IMR-90 (cell line): ENCODE data around the gene TMEM214. TPM values are rescaled to one million over a fixed set of nuclear protein-coding genes. Genes with fewer than 3 reads are reported as not detected.

Experiments
- ATAC-seq: fragments of 200-7000 bp; cut with Tn5 transposase; 2 replicates; pipeline ENCODE4 v1.9.1; 2020; ENCODE audit warnings: low read depth, mild to moderate bottlenecking, moderate library complexity
- BruUV-seq: library from RNA; stranded (reverse); fragments of 400-500 nt; replicated peaks from 2 replicates; lab custom pipeline; 2021; lab: Mats Ljungman, UMichigan
- CTCF ChIA-PET: fragments of 300-600 bp; formaldehyde crosslinking; extraction: SDS; loops from one replicate; lab custom pipeline; 2021; ENCODE audit warnings: antibody characterized with exemption; lab: Yijun Ruan, JAX
- POLR2A ChIA-PET: fragments of 300-600 bp; sonication (Branson Sonifier 250); formaldehyde crosslinking; loops from one replicate; lab custom pipeline; 2022; ENCODE audit warnings: antibody characterized with exemption; ENCODE audit not compliant: unreplicated experiment; lab: Charles Lee
- DNase-seq: peaks from one replicate; pipeline ENCODE4 v3.0.0; 2013
- H2AFZ ChIP-seq: replicated peaks from 2 replicates; pipeline ENCODE3; 2013; ENCODE audit warnings: low read length, mild to moderate bottlenecking; ENCODE audit not compliant: poor library complexity
- H2AK5ac ChIP-seq: 2 replicates; pipeline ENCODE4 v1.6.1; 2013; ENCODE audit warnings: low read depth, low read length, inconsistent platforms
- H2AK9ac ChIP-seq: replicated peaks from 2 replicates; pipeline ENCODE3; 2013; ENCODE audit warnings: mild to moderate bottlenecking, low read depth, low read length, moderate library complexity; ENCODE audit not compliant: poor library complexity
- H2BK120ac ChIP-seq: 2 replicates; pipeline ENCODE4 v1.6.1; 2013; ENCODE audit warnings: low read depth, low read length, inconsistent platforms
- H2BK15ac ChIP-seq: 3 replicates; pipeline ENCODE4 v1.6.1; 2013; ENCODE audit warnings: low read depth, low read length, inconsistent platforms
- H2BK20ac ChIP-seq: 2 replicates; pipeline ENCODE4 v1.6.1; 2013; ENCODE audit warnings: low read depth, mild to moderate bottlenecking, inconsistent platforms, low read length, moderate library complexity
- H2BK5ac ChIP-seq: 2 replicates; pipeline ENCODE4 v1.6.1; 2013; ENCODE audit warnings: mild to moderate bottlenecking, low read depth, low read length, inconsistent platforms; ENCODE audit not compliant: poor library complexity, severe bottlenecking
- H3K14ac ChIP-seq: replicated peaks from 2 replicates; pipeline ENCODE4 v1.6.1; 2013; ENCODE audit warnings: low read depth, low read length, inconsistent platforms
- H3K18ac ChIP-seq: 2 replicates; pipeline ENCODE4 v1.6.1; 2013; ENCODE audit warnings: low read depth, low read length, control low read depth
- H3K23ac ChIP-seq: 2 replicates; pipeline ENCODE4 v1.6.1; 2013; ENCODE audit warnings: low read depth, low read length, inconsistent platforms
- H3K27ac ChIP-seq: 2 replicates; pipeline ENCODE4 v1.5.1; 2013; ENCODE audit warnings: mild to moderate bottlenecking, control low read depth, low read length; ENCODE audit not compliant: insufficient read depth
- H3K27me3 ChIP-seq: 2 replicates; pipeline ENCODE4 v1.6.1; 2013; ENCODE audit warnings: low read length; ENCODE audit not compliant: control insufficient read depth, insufficient read depth
- H3K36me3 ChIP-seq: 2 replicates; pipeline ENCODE4 v1.6.1; 2013; ENCODE audit warnings: low read length, mixed read lengths; ENCODE audit not compliant: control insufficient read depth, insufficient read depth
- H3K4ac ChIP-seq: 2 replicates; pipeline ENCODE4 v1.6.1; 2013; ENCODE audit warnings: low read depth, low read length, inconsistent platforms
- H3K4me1 ChIP-seq: 2 replicates; pipeline ENCODE4 v1.6.1; 2013; ENCODE audit warnings: low read length, mixed read lengths; ENCODE audit not compliant: control insufficient read depth, insufficient read depth
- H3K4me2 ChIP-seq: 2 replicates; pipeline ENCODE4 v1.6.1; 2013; ENCODE audit warnings: low read depth, mild to moderate bottlenecking, control low read depth, low read length, moderate library complexity
- H3K4me3 ChIP-seq: 2 replicates; pipeline ENCODE4 v1.5.1; 2013; ENCODE audit warnings: low read depth, mild to moderate bottlenecking, control low read depth, low read length, moderate library complexity; ENCODE audit not compliant: insufficient read depth
- H3K56ac ChIP-seq: 2 replicates; pipeline ENCODE4 v1.6.1; 2013; ENCODE audit warnings: low read length, inconsistent platforms; ENCODE audit not compliant: insufficient read depth; ENCODE audit errors: extremely low read depth
- H3K79me1 ChIP-seq, 2 experiments: 2 replicates each; pipeline ENCODE4 v1.6.1; 2013; ENCODE audit warnings: low read length in 2 of 2, inconsistent platforms in 1 of 2, low read depth in 1 of 2
- H3K9ac ChIP-seq: 2 replicates; pipeline ENCODE4 v1.6.1; 2013; ENCODE audit warnings: low read depth, low read length, control low read depth
- H3K9me1 ChIP-seq: 2 replicates; pipeline ENCODE4 v1.6.1; 2013; ENCODE audit warnings: low read length, inconsistent platforms; ENCODE audit not compliant: insufficient read depth
- H3K9me3 ChIP-seq: 2 replicates; pipeline ENCODE4 v1.6.1; 2013; ENCODE audit warnings: low read length; ENCODE audit not compliant: control insufficient read depth, insufficient read depth
- H4K20me1 ChIP-seq: 2 replicates; pipeline ENCODE4 v1.6.1; 2013; ENCODE audit warnings: low read length, inconsistent platforms; ENCODE audit not compliant: insufficient read depth
- H4K5ac ChIP-seq: 2 replicates; pipeline ENCODE4 v1.6.1; 2013; ENCODE audit warnings: mild to moderate bottlenecking, low read depth, low read length, control low read depth
- H4K8ac ChIP-seq, 2 experiments: 2 replicates each; pipeline ENCODE4 v1.6.1; 2013; ENCODE audit warnings: low read depth in 2 of 2, low read length in 2 of 2, control low read depth in 1 of 2, inconsistent platforms in 1 of 2
- H4K91ac ChIP-seq: 2 replicates; pipeline ENCODE4 v1.6.1; 2013; ENCODE audit warnings: low read depth, low read length, inconsistent platforms; ENCODE audit not compliant: insufficient read depth
- CTCF ChIP-seq: conservative IDR thresholded peaks from 2 replicates; pipeline ENCODE4 v1.5.1; 2012; ENCODE audit warnings: mild to moderate bottlenecking, low read depth, low read length, improper control_type of control experiment
- NFE2L2 ChIP-seq: fragments of 150-350 bp; IDR thresholded peaks from 2 replicates; pipeline ENCODE4 v1.6.1; 2016; ENCODE audit warnings: low read depth, mild to moderate bottlenecking, low read length
- WGBS, 2 experiments: methylation state at CpG; one replicate each; pipeline versions ENCODE4 v1.1.5 to v1.1.7; 2013; ENCODE audit warnings: missing lambda C conversion rate in 2 of 2; ENCODE audit not compliant: insufficient read length in 1 of 2; ENCODE audit errors: extremely low coverage in 2 of 2; 5-methylcytosine and 5-hydroxymethylcytosine counted together
- dilution Hi-C: fragments of 300-500 bp; cut with HindIII; formaldehyde crosslinking; loops from one replicate; pipeline ENCODE4 v1.14.3; 2018; ENCODE audit warnings: low sequenced_read_pairs; ENCODE audit not compliant: unreplicated experiment
- in situ Hi-C: fragments of 300-500 bp; cut with MboI; formaldehyde crosslinking; loops from 3 replicates; pipeline ENCODE4 v1.14.3; 2019; ENCODE audit warnings: low sequenced_read_pairs, inconsistent platforms, mixed read lengths
- intact Hi-C: fragments of 100-400 bp; cut with micrococcal nuclease; formaldehyde crosslinking; loops from 2 replicates; pipeline ENCODE4 v1.10.0; 2022
- polyA plus RNA-seq, 3 experiments: library from polyadenylated mRNA; depleted of rRNA; stranded (reverse); fragments of >200 nt; gene quantifications; 2 replicates each; pipeline ENCODE4 v1.2.3, GENCODE V29; 2012; ENCODE audit warnings: low replicate concordance in 1 of 3
- total RNA-seq: library from RNA; depleted of rRNA; stranded (reverse); fragments of >200 nt; gene quantifications from 2 replicates; pipeline ENCODE4 v1.2.3, GENCODE V29; 2012

Gene TMEM214
- total and polyA plus RNA-seq, 2 of the 4 experiments (the other 2 are of a cell fraction) = 32.1 to 121 TPM

- WGBS, 2 experiments = 78% methylated on average over 4 of the region's 14 CpGs; no CpG with 5 or more reads in 1 of the 2 experiments
These were observed 47.8 kb downstream of the TMEM214 start for GRCh38 chr2:27080603-27080936.

More at GRCh38 chr2:27080603-27080936, 47.8 kb downstream of the TMEM214 start:
- H3K36me3 ChIP-seq = peaks cover 29% of the 10 kb centered on the region; the same call in 1 of the 2 replicates
- dilution Hi-C loops (no loop called here), in situ Hi-C loops (no loop called here), intact Hi-C loops (no loop called here)
- ChIA-PET POLR2A (interaction anchor here (0.6 to 1.0 kb wide), 3 partner anchors 8 to 28 kb away, joined by 3 to 4 read pairs (median 3); partner anchors contain the start of gene OST4), CTCF (interaction anchor here (0.9 to 1.3 kb wide), 3 partner anchors 10 to 30 kb away, joined by 3 to 4 read pairs (median 3); no protein-coding TSS in a partner anchor)
- peak overlapping the region; percentile 86 for H3K23ac ChIP-seq
- H2BK5ac ChIP-seq = peak overlapping the region; percentile 91
- no peaks in the 10 kb centered on the region for H3K27me3 ChIP-seq
- peak overlapping the region; percentile 97; the same call in 1 of the 2 replicates for H3K9ac ChIP-seq
- TF ChIP-seq CTCF (no peak), NFE2L2 (no peak)
- H3K4ac ChIP-seq = peak overlapping the region; percentile 89
- H2AFZ ChIP-seq = peak overlapping the region; percentile 88
- H2AK5ac ChIP-seq = peak overlapping the region; percentile 89
- H3K4me3 ChIP-seq = peak overlapping the region; percentile 82
- no peaks in the 10 kb centered on the region for H3K9me3 ChIP-seq
- H4K91ac ChIP-seq = peak overlapping the region; percentile 80
- peak overlapping the region; percentile 82 for H3K14ac ChIP-seq
- no TSS peak for BruUV-seq
- peaks cover 19% of the 10 kb centered on the region for H3K4me1 ChIP-seq
- peak overlapping the region; percentile 98 for H3K4me2 ChIP-seq
- 0 out of 2 replicates have a peak overlapping the region, but pooled peaks have one; percentile 36 for H2BK120ac ChIP-seq
- peak overlapping the region; percentile 57; the same call in 1 of the 3 replicates for H2BK15ac ChIP-seq
- H3K27ac ChIP-seq = peak overlapping the region; percentile 98
- ATAC-seq (no peak), DNase-seq (no peak)
- peaks cover 14% of the 10 kb centered on the region for H4K20me1 ChIP-seq
- H2AK9ac ChIP-seq = peak overlapping the region; percentile 94
- peak overlapping the region; percentile 2; the same call in 1 of the 2 replicates for H4K5ac ChIP-seq
- H3K9me1 ChIP-seq = peaks cover 7% of the 10 kb centered on the region; the same call in 1 of the 2 replicates
- H4K8ac ChIP-seq = peak overlapping the region in 1 of 2 experiments; percentile 92; a peak in 2 of 4 replicates
- H3K56ac ChIP-seq = 0 out of 2 replicates have a peak overlapping the region, but pooled peaks have one; percentile 78
- peaks cover 3 to 57% of the 10 kb centered on the region in 2 experiments; a peak in 3 of 4 replicates for H3K79me1 ChIP-seq
- H2BK20ac ChIP-seq = no peak overlapping the region
- no peak overlapping the region for H3K18ac ChIP-seq
